ENCODE results near the gene ZBTB37.

Gene ZBTB37

GRCh38 chr1:173886746-173887611, 18.8 kb downstream of the ZBTB37 start:
- Histone ChIP-seq H3K9me3 (ENCODE audit: insufficient read depth, low read length) (no peaks in the 10 kb centered on the region), H2AFZ (ENCODE audit: low read depth, low read length) (no peak overlapping the region), H3K79me2 (ENCODE audit: low read length) (no peaks in the 10 kb centered on the region), H3K4me2 (ENCODE audit: low read length) (no peak overlapping the region), H3K4me1 (ENCODE audit: low read length) (no peaks in the 10 kb centered on the region), H4K20me1 (ENCODE audit: insufficient read depth, low read length) (no peaks in the 10 kb centered on the region), H3K27me3 (ENCODE audit: low read depth, low read length) (no peaks in the 10 kb centered on the region), H3K27ac (ENCODE audit: low read length) (no peak overlapping the region), H3K36me3 (replicated peaks; ENCODE audit: low read depth, low read length) (peaks cover 7% of the 10 kb centered on the region), H3K9ac (ENCODE audit: low read length) (no peak overlapping the region), H3K4me3 (ENCODE audit: low read length) (no peak overlapping the region)
- no peak for TF ChIP-seq CTCF (IDR thresholded peaks at IDR 0.05; ENCODE audit: low read depth, low read length)
- TF ChIP-seq EZH2phosphoT487 (IDR thresholded peaks at IDR 0.05; ENCODE audit: low read depth): no peak

GRCh38 chr1:173887627-173888026, 19.4 kb downstream of the ZBTB37 start:
- TF ChIP-seq EZH2phosphoT487 (IDR thresholded peaks at IDR 0.05; ENCODE audit: low read depth) (no peak), CTCF (IDR thresholded peaks at IDR 0.05; ENCODE audit: low read depth, low read length) (no peak)
- no peak overlapping the region for H3K4me2 ChIP-seq (ENCODE audit: low read length)
- H3K4me3 ChIP-seq (ENCODE audit: low read length): no peak overlapping the region
- no peaks in the 10 kb centered on the region for H3K27me3 ChIP-seq (ENCODE audit: low read depth, low read length)
- no peaks in the 10 kb centered on the region for H4K20me1 ChIP-seq (ENCODE audit: insufficient read depth, low read length)
- no peak overlapping the region for H3K27ac ChIP-seq (ENCODE audit: low read length)
- no peaks in the 10 kb centered on the region for H3K4me1 ChIP-seq (ENCODE audit: low read length)
- H3K9ac ChIP-seq (ENCODE audit: low read length): no peak overlapping the region
- H2AFZ ChIP-seq (ENCODE audit: low read depth, low read length): no peak overlapping the region
- H3K79me2 ChIP-seq (ENCODE audit: low read length): no peaks in the 10 kb centered on the region
- H3K36me3 ChIP-seq (replicated peaks; ENCODE audit: low read depth, low read length): peaks cover 7% of the 10 kb centered on the region
- no peaks in the 10 kb centered on the region for H3K9me3 ChIP-seq (ENCODE audit: insufficient read depth, low read length)

GRCh38 chr1:173888749-173889148, 20.6 kb downstream of the ZBTB37 start:
- Histone ChIP-seq H3K4me1 (ENCODE audit: low read length) (no peaks in the 10 kb centered on the region), H3K36me3 (replicated peaks; ENCODE audit: low read depth, low read length) (peaks cover 7% of the 10 kb centered on the region), H2AFZ (ENCODE audit: low read depth, low read length) (no peak overlapping the region), H3K9me3 (ENCODE audit: insufficient read depth, low read length) (no peaks in the 10 kb centered on the region), H4K20me1 (ENCODE audit: insufficient read depth, low read length) (no peaks in the 10 kb centered on the region), H3K4me3 (ENCODE audit: low read length) (no peak overlapping the region), H3K79me2 (ENCODE audit: low read length) (no peaks in the 10 kb centered on the region), H3K4me2 (ENCODE audit: low read length) (no peak overlapping the region), H3K27me3 (ENCODE audit: low read depth, low read length) (no peaks in the 10 kb centered on the region), H3K9ac (ENCODE audit: low read length) (no peak overlapping the region), H3K27ac (ENCODE audit: low read length) (no peak overlapping the region)
- TF ChIP-seq CTCF (IDR thresholded peaks at IDR 0.05; ENCODE audit: low read depth, low read length) (no peak), EZH2phosphoT487 (IDR thresholded peaks at IDR 0.05; ENCODE audit: low read depth) (no peak)

- no peak overlapping the region for H3K4me3 ChIP-seq (ENCODE audit: low read length)
- no peak overlapping the region for H3K27ac ChIP-seq (ENCODE audit: low read length)
- H3K4me2 ChIP-seq (ENCODE audit: low read length): no peak overlapping the region
- no peaks in the 10 kb centered on the region for H4K20me1 ChIP-seq (ENCODE audit: insufficient read depth, low read length)
- no peaks in the 10 kb centered on the region for H3K79me2 ChIP-seq (ENCODE audit: low read length)
- TF ChIP-seq EZH2phosphoT487 (IDR thresholded peaks at IDR 0.05; ENCODE audit: low read depth) (no peak), CTCF (IDR thresholded peaks at IDR 0.05; ENCODE audit: low read depth, low read length) (no peak)
- H3K9ac ChIP-seq (ENCODE audit: low read length): no peak overlapping the region
- H2AFZ ChIP-seq (ENCODE audit: low read depth, low read length): no peak overlapping the region
- no peaks in the 10 kb centered on the region for H3K4me1 ChIP-seq (ENCODE audit: low read length)
- H3K27me3 ChIP-seq (ENCODE audit: low read depth, low read length): no peaks in the 10 kb centered on the region
- peaks cover 7% of the 10 kb centered on the region for H3K36me3 ChIP-seq (replicated peaks; ENCODE audit: low read depth, low read length)
- no peaks in the 10 kb centered on the region for H3K9me3 ChIP-seq (ENCODE audit: insufficient read depth, low read length)
Measured at GRCh38 chr1:173889885-173890284, 21.7 kb downstream of the ZBTB37 start.
